Measurements from ENCODE around the gene ZNF316.

- TF ChIP-seq CTCF (conservative IDR thresholded peaks at IDR 0.05; ENCODE audit: low read length): no peak
- no peak for TF ChIP-seq EZH2phosphoT487 (IDR thresholded peaks at IDR 0.05; ENCODE audit: borderline replicate concordance, low read depth, low read length)
These were observed 4.4 kb downstream of the ZNF316 start for GRCh38 chr7:6641305-6642035.
